ENCODE results near the gene SEH1L.
A peak's percentile ranks its signal among the peaks of the same experiment; 100 is the strongest.
"Not testable (repeated sequence)": the region's sequence is repeated elsewhere in the genome, so short reads cannot be mapped to it uniquely, and the experiment has no call there.

Gene SEH1L

GRCh38 chr18:12990967-12991820, 43.4 kb downstream of the SEH1L start, which contains the start of gene CEP192:
CEP192 (plus strand) TSS chr18:12991362; CDS start chr18:12999425, 8,063 bp downstream.
- Histone ChIP-seq H3K27ac (ENCODE audit: low read depth, low read length) (peak within 1 kb of the TSS; percentile 85), H3K36me3 (ENCODE audit: control insufficient read depth, insufficient read depth, low read length) (no peaks in the 10 kb centered on the region), H3K9ac (ENCODE audit: low read length) (peak within 1 kb of the TSS; percentile 74), H3K27me3 (ENCODE audit: control insufficient read depth, insufficient read depth, low read length) (no peaks in the 10 kb centered on the region), H3K4me3 (ENCODE audit: low read length) (peak within 1 kb of the TSS; percentile 98), H3K4me1 (ENCODE audit: control insufficient read depth, insufficient read depth, low read length) (peaks cover 9% of the 10 kb centered on the region)

DNA sequence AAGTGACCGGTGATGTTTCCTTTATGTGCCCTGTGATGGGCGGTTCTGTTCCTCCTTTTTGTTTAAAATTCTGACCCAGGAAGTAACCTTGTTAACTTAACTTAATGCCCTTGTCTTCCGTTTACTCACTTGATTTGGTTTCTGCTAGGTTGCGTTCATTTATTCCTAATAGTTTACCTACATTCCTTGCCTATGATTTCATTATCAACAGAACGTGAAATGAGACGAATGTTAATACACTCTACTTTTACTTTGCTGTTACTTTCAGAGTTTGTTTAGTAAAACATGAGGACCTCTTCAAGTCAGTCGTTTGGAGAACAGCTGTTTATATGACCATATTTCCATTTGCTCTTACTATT, 44.0 kb downstream of the SEH1L start:
- no peaks in the 10 kb centered on the region for H3K27me3 ChIP-seq (ENCODE audit: control insufficient read depth, insufficient read depth, low read length)
- peaks cover 9% of the 10 kb centered on the region for H3K4me1 ChIP-seq (ENCODE audit: control insufficient read depth, insufficient read depth, low read length)
- no peaks in the 10 kb centered on the region for H3K36me3 ChIP-seq (ENCODE audit: control insufficient read depth, insufficient read depth, low read length)
- peak overlapping the region; percentile 85 for H3K27ac ChIP-seq (ENCODE audit: low read depth, low read length)
- H3K9ac ChIP-seq (ENCODE audit: low read length): peak overlapping the region; percentile 74
- H3K4me3 ChIP-seq (ENCODE audit: low read length): peak overlapping the region; percentile 98

- no peak overlapping the region for H3K27ac ChIP-seq (ENCODE audit: low read depth, low read length)
- H3K4me1 ChIP-seq (ENCODE audit: control insufficient read depth, insufficient read depth, low read length): peaks cover 9% of the 10 kb centered on the region
- H3K4me3 ChIP-seq (ENCODE audit: low read length): no peak overlapping the region
- no peaks in the 10 kb centered on the region for H3K36me3 ChIP-seq (ENCODE audit: control insufficient read depth, insufficient read depth, low read length)
- H3K9ac ChIP-seq (ENCODE audit: low read length): no peak overlapping the region
- no peaks in the 10 kb centered on the region for H3K27me3 ChIP-seq (ENCODE audit: control insufficient read depth, insufficient read depth, low read length)
Measured at GRCh38 chr18:12993439-12993838, 45.6 kb downstream of the SEH1L start.

- Histone ChIP-seq H3K27ac (ENCODE audit: low read depth, low read length) (no peak overlapping the region), H3K9ac (ENCODE audit: low read length) (no peak overlapping the region), H3K4me1 (ENCODE audit: control insufficient read depth, insufficient read depth, low read length) (peaks cover 9% of the 10 kb centered on the region)
Measured at GRCh38 chr18:12995424-12995823, 47.6 kb downstream of the SEH1L start.

GRCh38 chr18:12995952-12996477, 48.2 kb downstream of the SEH1L start:
- Histone ChIP-seq H3K4me3 (ENCODE audit: low read length) (no peak overlapping the region), H3K36me3 (ENCODE audit: control insufficient read depth, insufficient read depth, low read length) (no peaks in the 10 kb centered on the region), H3K27ac (ENCODE audit: low read depth, low read length) (no peak overlapping the region), H3K4me1 (ENCODE audit: control insufficient read depth, insufficient read depth, low read length) (peaks cover 9% of the 10 kb centered on the region), H3K27me3 (ENCODE audit: control insufficient read depth, insufficient read depth, low read length) (no peaks in the 10 kb centered on the region), H3K9ac (ENCODE audit: low read length) (no peak overlapping the region)

More at GRCh38 chr18:12995424-12995823, 47.6 kb downstream of the SEH1L start:
- H3K36me3 ChIP-seq (ENCODE audit: control insufficient read depth, insufficient read depth, low read length): no peaks in the 10 kb centered on the region
- H3K27me3 ChIP-seq (ENCODE audit: control insufficient read depth, insufficient read depth, low read length): no peaks in the 10 kb centered on the region
- no peak overlapping the region for H3K4me3 ChIP-seq (ENCODE audit: low read length)

GRCh38 chr18:12996661-12997292, 49.0 kb downstream of the SEH1L start:
- Histone ChIP-seq H3K4me3 (ENCODE audit: low read length) (no peak overlapping the region), H3K36me3 (ENCODE audit: control insufficient read depth, insufficient read depth, low read length) (no peaks in the 10 kb centered on the region), H3K27me3 (ENCODE audit: control insufficient read depth, insufficient read depth, low read length) (no peaks in the 10 kb centered on the region), H3K9ac (ENCODE audit: low read length) (no peak overlapping the region), H3K4me1 (ENCODE audit: control insufficient read depth, insufficient read depth, low read length) (peaks cover 9% of the 10 kb centered on the region), H3K27ac (ENCODE audit: low read depth, low read length) (no peak overlapping the region)

DNA sequence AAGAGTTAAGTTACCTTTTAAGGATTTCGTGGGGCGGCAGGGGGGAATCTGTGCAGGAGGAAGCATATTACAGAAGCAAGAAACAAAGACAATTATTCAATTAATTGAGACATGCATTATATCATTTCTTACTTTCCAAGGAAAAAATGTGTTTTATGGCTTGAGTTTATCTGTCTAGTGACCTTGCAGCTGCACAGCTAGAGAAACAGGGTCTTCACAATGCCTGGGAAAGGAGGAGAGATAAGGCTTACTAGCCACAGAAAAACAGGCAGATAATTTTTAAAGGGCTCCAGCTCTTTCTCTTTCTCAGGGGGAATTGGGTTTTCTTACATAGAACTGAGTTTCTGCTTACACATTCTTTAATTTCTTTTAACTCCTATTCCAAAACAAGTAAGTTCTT, 49.5 kb downstream of the SEH1L start:
- H3K9ac ChIP-seq (ENCODE audit: low read length); H3K36me3 ChIP-seq (ENCODE audit: control insufficient read depth, insufficient read depth, low read length); H3K4me3 ChIP-seq (ENCODE audit: low read length); H3K4me1 ChIP-seq (ENCODE audit: control insufficient read depth, insufficient read depth, low read length); H3K27ac ChIP-seq (ENCODE audit: low read depth, low read length); H3K27me3 ChIP-seq (ENCODE audit: control insufficient read depth, insufficient read depth, low read length): not testable (repeated sequence)

DNA sequence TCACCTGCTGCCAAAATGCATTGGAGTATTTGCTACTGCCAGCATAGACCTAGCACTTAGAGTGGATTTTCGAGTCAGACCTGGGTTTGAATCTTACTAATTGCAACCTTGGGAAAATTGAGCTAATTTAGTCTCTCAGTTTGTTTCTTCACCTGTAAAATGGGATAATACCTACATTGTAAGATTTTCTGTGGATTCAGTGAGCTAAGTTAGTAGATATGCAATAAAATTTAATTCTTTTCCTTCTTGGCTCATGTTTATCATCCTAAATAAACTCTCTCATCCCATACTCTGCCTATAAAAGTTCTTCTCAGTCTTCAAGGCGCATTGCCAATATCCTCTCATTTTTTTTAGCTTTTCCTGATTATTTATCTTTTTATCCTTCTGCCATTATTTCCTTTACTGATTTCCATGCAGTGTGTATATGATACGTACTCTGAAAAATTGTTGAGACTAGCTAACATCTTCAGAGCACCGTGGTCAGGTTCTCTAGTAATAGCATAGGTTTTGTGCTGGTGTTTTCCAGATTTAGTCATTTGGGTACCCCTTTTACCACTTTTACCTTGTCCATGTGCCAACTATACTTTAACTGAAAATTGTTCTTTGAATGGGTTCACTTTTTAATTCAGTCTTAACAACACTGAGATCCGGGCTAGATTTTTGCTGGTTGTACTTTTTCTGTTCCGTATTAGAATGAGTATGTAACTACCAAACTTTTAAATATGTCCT, 50.7 kb downstream of the SEH1L start:
- no peak overlapping the region for H3K4me3 ChIP-seq (ENCODE audit: low read length)
- H3K4me1 ChIP-seq (ENCODE audit: control insufficient read depth, insufficient read depth, low read length): no peaks in the 10 kb centered on the region
- no peaks in the 10 kb centered on the region for H3K36me3 ChIP-seq (ENCODE audit: control insufficient read depth, insufficient read depth, low read length)
- H3K27ac ChIP-seq (ENCODE audit: low read depth, low read length): no peak overlapping the region
- H3K27me3 ChIP-seq (ENCODE audit: control insufficient read depth, insufficient read depth, low read length): no peaks in the 10 kb centered on the region
- H3K9ac ChIP-seq (ENCODE audit: low read length): no peak overlapping the region

GRCh38 chr18:13003466-13003896, 55.7 kb downstream of the SEH1L start:
- H3K27me3 ChIP-seq (ENCODE audit: control insufficient read depth, insufficient read depth, low read length): no peaks in the 10 kb centered on the region
- no peaks in the 10 kb centered on the region for H3K4me1 ChIP-seq (ENCODE audit: control insufficient read depth, insufficient read depth, low read length)
- no peak overlapping the region for H3K9ac ChIP-seq (ENCODE audit: low read length)
- peaks cover 4% of the 10 kb centered on the region for H3K36me3 ChIP-seq (ENCODE audit: control insufficient read depth, insufficient read depth, low read length)
- no peak overlapping the region for H3K27ac ChIP-seq (ENCODE audit: low read depth, low read length)
- H3K4me3 ChIP-seq (ENCODE audit: low read length): no peak overlapping the region

GRCh38 chr18:13004396-13004795, 56.6 kb downstream of the SEH1L start:
- H3K9ac ChIP-seq (ENCODE audit: low read length): no peak overlapping the region
- H3K27me3 ChIP-seq (ENCODE audit: control insufficient read depth, insufficient read depth, low read length): no peaks in the 10 kb centered on the region
- H3K4me3 ChIP-seq (ENCODE audit: low read length): no peak overlapping the region
- peaks cover 10% of the 10 kb centered on the region for H3K36me3 ChIP-seq (ENCODE audit: control insufficient read depth, insufficient read depth, low read length)
- no peaks in the 10 kb centered on the region for H3K4me1 ChIP-seq (ENCODE audit: control insufficient read depth, insufficient read depth, low read length)
- H3K27ac ChIP-seq (ENCODE audit: low read depth, low read length): no peak overlapping the region

GRCh38 chr18:13005289-13005688, 57.5 kb downstream of the SEH1L start:
- peaks cover 10% of the 10 kb centered on the region for H3K36me3 ChIP-seq (ENCODE audit: control insufficient read depth, insufficient read depth, low read length)
- no peak overlapping the region for H3K9ac ChIP-seq (ENCODE audit: low read length)
- no peak overlapping the region for H3K27ac ChIP-seq (ENCODE audit: low read depth, low read length)
- H3K4me3 ChIP-seq (ENCODE audit: low read length): no peak overlapping the region
- no peaks in the 10 kb centered on the region for H3K4me1 ChIP-seq (ENCODE audit: control insufficient read depth, insufficient read depth, low read length)
- H3K27me3 ChIP-seq (ENCODE audit: control insufficient read depth, insufficient read depth, low read length): no peaks in the 10 kb centered on the region

- Histone ChIP-seq H3K4me3 (ENCODE audit: low read length) (no peak overlapping the region), H3K27me3 (ENCODE audit: control insufficient read depth, insufficient read depth, low read length) (no peaks in the 10 kb centered on the region), H3K27ac (ENCODE audit: low read depth, low read length) (no peak overlapping the region), H3K36me3 (ENCODE audit: control insufficient read depth, insufficient read depth, low read length) (peaks cover 10% of the 10 kb centered on the region), H3K4me1 (ENCODE audit: control insufficient read depth, insufficient read depth, low read length) (no peaks in the 10 kb centered on the region), H3K9ac (ENCODE audit: low read length) (no peak overlapping the region)
Measured at GRCh38 chr18:13006531-13007247, 58.9 kb downstream of the SEH1L start.
